ENCODE results near the gene CPT2.
A peak's percentile ranks its signal among the peaks of the same experiment; 100 is the strongest.

Gene CPT2

DNA sequence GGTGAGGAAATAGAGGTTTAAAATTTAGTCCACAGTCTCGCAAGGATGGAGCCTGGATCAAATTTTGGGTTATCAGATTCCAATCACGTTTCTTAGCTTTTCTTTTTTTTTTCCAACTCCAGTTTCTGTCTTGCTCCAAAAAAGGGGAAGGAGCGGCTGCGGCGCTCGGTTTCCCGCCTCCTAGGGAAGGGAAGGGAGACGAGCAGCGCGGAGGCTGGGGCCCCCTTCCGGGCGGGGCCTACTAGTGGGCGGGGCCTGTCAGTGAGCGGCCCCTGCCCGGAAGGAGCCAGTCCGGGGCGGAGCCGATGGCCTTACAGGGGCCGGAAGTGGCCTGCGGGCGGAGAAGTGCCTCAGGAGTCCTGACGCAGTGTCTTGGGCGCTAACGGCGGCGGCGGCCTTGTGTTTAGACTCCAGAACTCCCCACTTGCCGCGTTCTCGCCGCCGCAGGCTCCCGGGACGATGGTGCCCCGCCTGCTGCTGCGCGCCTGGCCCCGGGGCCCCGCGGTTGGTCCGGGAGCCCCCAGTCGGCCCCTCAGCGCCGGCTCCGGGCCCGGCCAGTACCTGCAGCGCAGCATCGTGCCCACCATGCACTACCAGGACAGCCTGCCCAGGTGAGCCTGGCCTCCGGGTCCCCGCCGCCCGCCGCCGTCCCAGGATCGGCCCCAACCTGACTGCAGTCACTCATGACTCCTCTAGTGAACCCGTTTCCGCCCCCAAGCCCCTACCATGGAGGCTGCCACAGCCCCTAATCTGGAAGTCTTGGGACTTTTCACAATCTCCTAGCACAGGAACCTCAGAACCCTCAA is at the start of gene CPT2:
TSS of gene CPT2 (plus strand) at position 340 of the 806 bp plus-strand sequence. CDS start at position 460, 120 bp downstream.
- peak; percentile 94 for DNase-seq

DNA sequence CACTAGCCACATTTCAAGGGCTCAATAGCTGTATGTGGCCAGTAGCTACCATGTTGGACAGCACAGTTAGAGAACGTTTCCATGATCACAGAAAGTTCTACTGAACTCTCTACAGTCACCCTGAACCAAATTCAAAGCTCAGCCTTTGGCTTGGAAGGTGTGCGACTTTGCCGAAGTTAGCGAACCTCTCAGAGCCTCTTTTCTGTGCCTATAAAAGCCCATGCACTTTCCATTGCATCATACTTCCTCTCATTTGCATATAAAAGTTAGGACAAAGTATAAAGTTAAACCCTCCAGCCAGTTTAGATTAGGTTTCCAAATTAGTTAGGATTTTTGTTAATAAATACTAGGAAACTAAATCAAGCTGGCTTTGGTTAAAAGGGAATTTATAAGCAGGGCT is 49.5 kb upstream of the CPT2 start:
- no peak for DNase-seq

DNA sequence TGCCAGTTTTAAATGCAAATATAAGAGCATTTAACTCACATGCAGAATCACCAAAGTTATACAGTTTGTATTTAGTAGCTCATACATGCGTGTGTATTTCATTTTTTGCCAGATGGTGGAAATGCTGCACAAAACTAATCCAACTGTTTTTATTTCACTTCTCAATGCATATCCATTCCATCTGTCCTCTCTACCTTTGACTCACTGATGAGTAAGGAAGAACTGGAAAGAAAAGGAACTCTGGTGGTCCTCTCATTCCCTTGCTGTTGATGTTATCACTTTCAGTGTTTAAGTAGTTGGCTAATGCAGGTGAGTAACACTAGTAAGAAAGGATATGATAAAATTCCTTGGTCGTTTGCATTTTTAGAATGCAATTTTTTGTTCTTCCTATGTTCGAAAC is 48.5 kb upstream of the CPT2 start:
- no peak for DNase-seq

DNA sequence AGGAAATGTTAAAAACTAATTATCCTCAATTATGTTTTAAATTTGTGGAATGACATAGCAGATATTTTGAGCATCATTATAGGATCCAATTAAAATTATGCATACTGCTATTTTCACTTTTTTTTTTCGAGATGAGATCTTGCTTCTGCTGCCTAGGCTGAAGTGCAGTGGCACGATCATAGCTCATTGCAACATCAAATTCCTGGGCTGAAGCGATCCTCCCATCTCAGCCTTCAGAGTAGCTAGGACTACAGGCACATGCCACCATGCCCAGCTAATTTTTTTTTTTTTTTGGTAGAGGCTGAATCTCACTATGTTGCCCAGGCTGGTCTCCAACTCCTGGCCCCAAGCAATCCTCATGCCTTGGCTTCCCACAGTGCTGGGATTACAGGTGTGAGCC is 42.9 kb upstream of the CPT2 start:
- no peak for DNase-seq

DNA sequence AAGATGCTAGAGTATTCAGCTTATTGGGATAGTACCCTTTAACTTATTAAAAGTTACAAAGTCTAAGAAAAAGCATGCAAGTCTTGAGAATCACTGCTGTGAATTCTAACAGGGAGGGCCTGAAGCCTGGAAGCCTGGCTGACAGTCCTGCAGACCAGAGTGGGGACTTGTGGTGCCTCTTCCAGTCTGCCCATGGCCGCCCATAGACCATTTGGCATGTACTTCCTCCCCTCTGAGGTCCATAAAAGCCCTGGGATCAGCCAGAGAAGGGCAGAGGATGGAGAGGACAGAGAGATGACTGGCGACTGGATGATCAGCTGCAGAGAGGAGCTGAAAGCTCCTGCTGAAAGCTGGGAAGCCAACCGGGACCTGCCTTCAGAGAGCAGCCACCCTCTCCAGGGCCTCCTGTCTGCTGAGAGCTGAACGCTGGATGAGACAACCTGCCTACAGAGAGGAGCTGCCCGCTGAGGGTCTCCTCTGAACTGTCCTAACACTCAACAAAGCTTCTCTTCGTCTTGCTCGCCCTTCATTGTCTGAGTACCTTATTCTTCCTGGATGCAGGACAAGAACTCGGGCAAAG is 41.7 kb upstream of the CPT2 start:
- DNase-seq, result no peak

DNA sequence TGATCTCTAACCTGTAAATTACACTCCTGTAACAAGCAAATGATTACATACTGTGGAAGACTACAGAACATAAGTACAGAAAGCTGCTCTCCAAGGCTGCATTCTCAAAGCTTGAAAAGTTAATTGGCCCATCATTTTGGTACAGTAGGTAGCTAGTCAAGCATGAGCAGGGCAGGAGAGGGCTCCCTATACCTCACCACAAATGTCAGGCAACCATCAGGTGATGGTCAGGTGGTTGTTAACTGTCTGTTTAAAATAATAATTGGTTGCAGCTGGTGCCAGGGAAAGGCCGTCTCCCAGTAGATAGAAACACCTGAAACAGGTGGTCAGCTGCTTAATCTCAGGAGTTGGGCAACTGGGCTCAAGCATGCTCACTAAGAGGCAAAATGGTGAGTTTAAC is 41.1 kb upstream of the CPT2 start:
- peak; percentile 16 for DNase-seq

DNA sequence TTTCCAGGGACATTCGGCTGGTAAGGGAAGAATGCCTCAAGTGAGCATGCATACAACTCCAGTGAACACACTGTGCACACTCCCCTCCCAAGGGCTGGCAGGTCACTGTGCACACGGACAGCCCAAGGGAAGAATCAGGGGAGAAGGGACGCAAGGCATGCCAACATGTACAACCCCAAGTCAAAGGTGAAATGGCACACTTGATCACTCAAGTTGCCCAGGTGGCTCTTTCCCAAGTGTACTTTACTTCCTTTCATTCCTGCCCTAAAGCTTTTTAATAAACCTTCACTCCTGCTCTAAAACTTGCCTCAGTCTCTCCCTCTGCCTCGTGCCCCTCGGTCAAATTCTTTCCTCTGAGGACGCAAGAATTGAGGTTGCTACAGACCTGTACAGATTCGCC is 40.7 kb upstream of the CPT2 start:
- DNase-seq, result no peak

DNA sequence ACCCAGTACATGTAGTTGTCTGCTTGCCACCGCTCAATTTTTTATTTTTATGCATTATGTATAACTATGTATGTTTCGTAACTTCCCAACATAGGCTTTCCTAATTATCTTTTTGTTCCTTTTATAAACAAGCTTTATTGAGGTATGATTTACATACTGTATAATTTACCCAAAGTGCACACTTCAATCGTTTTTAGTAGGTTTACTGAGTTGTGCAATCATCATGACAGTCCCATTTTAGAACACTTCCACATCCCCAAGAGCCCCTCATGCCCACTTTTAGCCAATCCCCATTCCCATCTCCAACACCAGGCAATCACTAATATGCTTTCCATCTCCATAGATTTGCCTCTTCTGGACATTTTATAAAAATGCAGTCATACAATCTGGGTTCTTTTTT is 39.8 kb upstream of the CPT2 start:
- no peak for DNase-seq

DNA sequence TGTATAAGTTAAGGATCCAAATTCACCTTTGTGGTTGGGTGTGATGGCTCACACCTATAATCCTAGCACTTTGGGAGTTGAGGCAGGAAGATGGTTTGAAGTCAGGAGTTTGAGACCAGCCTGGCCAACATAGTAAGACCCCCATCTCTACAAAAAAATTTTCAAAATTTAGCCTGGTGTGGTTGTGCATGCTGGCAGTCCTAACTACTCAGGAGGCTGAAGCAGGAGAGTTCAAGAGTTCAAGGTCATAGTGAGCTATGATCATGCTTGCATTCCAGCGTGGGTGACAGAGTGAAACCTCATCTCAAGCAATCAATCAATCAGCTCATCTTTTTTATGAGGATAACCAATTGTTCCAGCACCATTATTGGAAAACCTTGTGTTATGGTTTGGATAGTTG is 37.7 kb upstream of the CPT2 start:
- DNase-seq, result no peak

DNA sequence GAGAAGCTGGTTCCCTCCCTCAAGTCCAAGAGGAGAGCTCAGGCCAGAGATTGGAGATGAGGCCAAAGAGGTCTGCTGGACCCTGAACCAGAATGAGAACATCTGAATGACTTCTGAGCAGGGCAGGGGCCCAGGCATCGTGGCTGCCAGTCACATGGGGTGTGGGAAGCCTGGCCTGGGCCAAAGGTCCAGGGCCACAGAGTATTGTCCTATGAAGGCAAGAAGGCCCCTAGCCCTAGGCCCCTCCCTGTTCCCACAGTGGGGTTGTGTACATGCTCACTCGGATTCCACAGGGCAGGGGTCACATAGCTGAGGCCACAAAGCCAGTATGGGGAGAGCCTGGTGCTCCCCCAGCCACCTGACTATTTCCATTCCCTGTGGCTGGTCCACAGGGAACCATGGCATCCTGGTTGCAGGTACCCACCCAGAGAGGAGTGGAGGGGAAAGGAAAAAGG is 35.7 kb upstream of the CPT2 start:
- no peak for DNase-seq

DNA sequence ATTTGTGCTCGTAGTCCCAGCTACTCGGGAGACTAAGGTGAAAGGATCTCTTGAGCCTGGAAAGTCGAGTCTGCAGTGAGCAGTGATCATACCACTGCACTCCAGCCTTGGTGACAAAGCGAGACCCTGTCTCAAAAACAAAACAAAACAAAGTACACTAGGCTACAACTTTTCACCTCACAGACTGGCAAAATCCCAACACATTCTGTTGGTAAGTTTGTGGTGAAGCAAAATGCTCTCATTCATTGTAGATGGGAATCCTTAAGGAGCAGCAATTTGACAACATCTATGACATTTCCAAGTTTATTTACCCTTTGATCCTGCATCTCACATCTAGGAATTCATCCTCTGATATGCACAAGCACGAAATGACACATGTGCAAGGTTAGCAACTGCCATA is 34.0 kb upstream of the CPT2 start:
- DNase-seq, result no peak

DNA sequence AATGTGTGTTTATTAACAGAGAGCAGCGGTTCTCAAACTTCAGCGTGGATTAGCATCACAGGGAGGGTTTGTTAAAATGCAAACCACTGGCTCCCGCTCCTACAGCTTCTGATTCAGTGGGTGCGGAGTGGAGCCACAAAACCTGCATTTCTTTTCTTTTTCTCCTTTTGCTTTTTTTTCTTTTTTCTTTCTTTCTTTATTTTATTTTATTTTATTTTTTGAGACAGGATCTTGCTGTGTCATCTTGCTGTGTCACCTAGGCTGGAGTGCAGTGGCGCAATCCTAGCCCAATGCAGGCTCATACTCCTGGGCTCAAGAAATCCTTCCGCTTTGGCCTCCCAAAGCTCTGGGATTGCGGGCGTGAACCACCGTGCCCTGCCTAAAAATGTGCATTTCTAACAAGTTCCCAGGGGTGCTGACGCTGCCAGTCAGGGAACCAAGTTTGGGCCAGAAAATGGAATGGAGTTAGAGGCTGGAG is 33.3 kb upstream of the CPT2 start:
- no peak for DNase-seq

DNA sequence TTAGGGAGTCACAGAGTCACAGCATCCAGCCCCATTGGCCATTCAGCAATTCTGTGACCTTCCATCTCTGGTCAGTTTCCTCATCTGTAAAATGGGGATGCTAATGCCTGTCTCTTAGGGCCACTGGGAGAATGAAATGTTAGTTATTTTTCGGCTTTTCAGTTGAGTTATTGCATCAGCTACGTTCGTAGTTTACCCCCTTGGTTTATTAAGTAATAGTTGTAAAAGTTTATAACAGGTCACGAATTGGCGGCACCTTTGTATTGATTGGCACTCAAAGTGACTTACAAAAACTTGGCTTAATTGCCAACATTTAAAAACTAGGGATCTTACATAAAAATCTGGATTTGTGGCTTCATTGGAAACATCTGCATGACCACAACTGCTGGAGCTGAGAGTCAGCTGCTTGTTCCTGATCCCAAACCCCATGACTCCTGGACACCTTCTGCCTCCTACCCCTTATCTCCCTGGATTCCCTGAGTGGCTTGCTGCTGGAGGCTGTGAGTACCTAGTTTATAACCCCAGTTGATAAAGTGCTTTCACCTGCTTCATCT is 31.1 kb upstream of the CPT2 start:
- no peak for DNase-seq

DNA sequence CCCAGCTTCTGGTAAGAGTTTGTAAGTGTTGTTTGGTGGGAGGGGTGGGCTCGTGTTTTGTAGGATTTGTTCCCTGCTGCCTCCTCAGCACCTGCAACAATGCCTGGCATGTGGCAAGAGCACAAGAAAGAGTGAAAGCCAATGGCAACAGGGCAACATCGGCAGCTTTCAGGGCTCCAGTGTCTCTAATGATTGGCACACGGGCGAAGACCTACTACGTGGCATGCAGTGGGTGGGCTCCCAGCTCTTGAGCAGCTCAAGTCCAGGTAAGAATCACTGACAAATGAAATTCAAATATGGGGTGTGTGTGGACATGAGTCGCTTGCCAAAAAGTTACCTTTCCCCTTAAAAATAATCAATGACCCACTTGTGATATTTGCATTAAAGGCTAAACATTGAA is 30.3 kb upstream of the CPT2 start:
- no peak for DNase-seq

DNA sequence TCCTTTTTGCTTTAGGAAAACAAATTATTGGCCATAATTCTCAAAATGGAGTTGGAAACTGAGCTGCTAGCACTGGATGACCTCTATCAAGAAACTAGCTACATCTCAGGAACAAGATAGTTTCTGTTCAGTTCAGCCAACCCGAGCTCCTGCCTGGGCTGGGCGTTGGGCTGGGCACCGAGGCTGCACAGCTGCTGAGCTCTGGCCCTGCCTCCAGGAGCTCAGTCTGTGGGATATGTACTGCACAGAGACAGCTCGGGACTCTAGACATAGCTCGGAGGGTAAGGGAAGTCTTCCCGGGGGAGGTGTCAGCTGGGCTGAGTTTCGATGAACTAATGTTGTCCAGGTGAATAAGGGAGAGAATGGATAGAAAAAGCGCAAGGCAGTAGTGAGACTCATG is 29.7 kb upstream of the CPT2 start:
- DNase-seq, result no peak

DNA sequence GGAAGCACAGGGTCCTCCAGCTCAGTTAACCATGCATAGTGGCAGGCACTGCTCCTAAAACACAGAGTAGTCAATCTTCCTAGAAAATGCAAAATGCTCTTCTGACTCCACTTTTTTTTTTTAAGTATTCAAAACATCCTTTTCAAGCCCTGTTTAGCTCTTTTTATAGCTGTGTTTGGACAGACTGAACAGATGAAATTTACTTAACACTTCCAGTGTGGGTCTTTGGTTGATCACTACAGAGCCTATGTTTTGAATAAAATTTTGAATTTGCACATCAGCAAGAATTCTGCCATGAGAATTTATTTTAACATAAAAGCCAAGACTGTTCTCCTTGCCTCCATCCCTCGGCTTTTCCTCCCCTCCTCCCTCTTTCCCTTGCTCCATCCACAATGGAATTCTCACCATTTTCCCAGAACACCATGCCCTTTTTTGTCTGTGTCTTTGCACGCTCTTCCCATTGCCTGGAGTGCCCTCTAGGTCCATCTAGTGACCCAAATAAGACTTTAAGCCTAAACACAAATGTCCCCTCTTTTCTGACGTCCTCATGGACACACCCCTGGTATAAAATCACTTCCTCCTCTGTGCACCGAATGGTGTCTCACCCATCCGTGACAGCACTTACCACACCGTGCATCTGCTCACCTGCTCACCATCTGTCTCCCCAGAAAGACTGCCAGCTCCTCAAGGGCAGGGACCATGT is 24.0 kb upstream of the CPT2 start:
- DNase-seq, result no peak

DNA sequence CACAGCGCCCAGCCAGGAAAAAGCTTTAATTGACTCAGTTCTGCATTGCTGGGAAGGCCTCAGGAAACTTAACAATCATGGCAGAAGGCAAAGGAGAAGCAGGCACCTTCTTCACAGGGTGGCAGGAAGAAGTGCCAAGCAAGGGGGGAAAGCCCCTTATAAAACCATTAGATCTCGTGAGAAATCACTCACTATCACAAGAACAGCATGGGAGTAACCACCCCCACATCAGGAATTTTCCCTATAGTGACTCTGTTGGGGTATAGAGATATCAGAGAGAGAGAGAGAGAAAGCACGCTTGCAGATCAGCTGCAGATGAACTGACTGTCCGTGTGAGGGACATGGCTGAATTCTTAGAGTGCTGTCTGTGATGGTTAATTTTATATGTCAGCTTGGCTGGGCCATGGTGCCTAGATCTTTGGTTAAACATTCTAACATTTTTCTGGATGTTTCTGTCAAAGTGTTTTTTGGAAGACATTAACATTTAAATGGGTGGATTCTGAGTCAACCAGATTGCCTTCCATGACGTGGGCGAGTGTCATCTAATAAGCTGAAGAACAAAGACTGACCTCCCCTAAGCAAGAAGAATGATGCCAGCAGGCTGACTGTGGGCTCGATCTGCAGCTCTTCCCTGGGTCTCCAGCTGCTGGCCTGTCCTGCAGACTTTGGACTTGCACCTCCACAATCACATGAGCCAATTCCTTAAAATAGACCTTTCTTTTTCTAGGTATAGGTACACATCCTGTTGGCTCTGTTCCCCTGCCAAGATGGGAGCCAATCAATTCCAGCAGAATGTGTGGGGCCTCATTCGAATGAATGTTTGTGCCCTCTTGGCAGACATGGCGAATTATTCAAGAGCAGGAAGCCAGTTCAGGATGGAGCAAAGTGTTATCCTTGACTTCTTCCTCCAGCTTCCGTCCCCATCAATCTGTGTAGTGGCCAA is 21.4 kb upstream of the CPT2 start:
- DNase-seq, result no peak

DNA sequence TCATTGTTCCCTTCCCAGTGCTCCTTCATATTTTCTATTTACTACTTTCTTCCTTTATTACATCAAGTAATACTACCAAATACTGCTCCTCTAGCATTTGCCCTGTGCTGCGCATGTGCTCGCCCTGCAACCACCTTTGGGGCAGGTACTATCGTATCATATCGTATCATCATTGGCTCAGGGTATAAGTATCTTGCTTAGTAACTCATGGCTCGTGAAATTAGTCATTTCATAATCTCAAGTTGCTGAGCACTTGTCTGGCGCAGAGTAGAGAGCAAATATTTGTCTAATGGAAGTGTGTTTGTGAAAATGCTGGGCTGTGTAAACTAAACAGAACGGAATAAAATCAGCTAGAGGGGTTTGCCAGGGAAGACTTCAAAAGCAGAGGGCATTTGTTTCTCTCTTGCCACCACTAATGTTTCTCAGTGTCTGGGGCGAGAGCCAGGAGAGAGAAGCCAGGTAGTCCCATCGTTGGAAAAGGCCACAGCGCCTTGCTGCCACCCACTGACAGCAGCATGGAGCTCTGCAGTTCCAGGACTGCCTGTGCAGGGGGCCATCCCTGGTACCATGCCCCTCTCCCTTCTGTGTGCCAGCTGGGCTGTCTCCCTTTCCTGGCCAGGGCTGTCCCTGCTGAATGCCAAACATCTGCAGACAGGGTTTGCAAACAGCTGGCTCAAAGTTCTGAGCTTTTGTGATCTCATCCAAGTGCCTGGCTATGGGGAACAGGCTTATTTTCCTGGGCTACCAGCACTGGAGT is 20.0 kb upstream of the CPT2 start:
- DNase-seq, result peak; percentile 53

DNA sequence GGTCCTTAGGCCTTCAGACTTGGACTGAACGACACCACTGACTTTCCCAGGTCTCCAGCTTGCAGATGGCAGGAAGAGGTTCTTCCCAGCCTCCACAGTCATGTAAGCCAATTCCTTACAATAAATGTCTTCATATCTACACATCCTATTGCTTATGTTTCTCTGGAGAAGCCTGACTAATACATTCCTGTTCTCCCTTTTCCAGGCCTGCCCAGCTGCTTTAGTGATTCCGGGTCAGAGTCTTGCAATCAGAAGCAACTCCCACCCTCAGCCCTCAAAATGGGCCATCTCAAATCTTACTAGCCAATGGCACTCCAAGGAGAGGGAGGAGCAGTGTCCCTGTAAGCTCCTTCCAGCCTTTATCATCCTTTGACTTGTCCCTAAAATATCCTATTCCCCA is 16.4 kb upstream of the CPT2 start:
- DNase-seq, result no peak

DNA sequence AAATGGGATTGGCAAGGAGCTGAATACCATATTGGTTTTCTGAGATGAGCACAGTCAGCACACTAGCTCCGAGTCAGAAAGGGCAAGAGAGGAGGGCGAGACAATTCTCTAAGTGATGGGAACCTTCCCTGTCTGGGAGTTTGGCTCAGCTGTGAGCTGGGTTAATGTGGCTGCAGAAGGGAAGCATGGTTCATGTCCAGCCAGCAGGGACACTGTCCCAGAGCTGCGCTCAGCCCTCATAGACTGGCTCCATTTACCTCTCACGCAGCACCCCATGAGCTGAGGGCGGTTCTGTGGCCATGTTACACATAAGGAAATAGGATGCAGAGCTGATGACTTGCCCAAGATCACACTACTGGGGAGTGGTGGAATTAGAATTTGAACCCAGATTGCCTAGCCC is 15.7 kb upstream of the CPT2 start:
- DNase-seq, result no peak

DNA sequence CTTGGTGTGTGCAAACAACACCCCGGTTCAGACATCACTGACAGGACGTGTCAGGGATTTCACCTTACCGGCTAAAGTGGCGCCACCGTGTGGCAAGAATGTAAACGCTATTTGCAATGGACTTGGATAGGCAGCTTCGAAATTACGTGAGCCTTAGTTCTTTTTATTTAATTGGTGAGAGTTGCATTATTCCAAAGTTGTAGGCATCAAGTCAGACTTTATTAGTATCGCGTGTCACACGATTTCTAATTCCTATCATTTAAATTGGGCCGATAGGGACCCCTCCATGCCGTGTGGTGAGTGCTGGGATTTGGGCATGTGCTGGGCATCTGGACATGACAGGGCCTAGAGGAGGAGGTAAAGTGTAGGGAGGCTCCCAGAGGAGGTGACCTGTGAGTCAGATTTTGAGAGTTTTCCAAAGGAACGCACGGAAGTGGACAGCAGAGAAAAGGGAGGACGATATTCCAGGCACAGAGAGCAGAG is 14.5 kb upstream of the CPT2 start:
- DNase-seq, result peak; percentile 60

DNA sequence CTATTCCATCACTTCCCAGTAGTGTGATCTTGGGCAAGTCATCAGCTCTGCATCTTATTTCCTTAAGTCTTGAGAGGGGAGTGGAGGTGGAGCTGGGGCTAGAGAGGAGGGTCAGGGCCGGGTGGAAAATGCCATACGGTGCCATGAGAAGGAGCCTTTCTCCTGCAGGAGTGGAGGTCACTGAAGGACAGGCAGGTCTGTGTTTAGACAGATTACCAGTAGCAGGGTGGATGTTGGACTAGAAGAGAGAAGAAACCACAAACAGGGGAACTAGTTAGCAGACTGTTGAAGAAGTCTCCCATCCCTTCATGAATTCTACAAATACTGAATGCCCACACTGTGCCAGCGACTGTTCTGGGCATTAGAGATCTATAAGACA is 13.9 kb upstream of the CPT2 start:
- DNase-seq, result no peak
